ENCODE measurements around the gene COBLL1.

Gene COBLL1

GRCh38 chr2:164747140-164747539 lies 94.5 kb downstream of the COBLL1 start:
- H3K4me3 ChIP-seq (ENCODE audit: low read depth, low read length): no peak overlapping the region
- DNase-seq (ENCODE audit: low read depth, low spot score): no peak
- in situ Hi-C loops (cut with HindIII; ENCODE audit: low sequenced_read_pairs): no loop called here
- TF ChIP-seq CTCF (IDR thresholded peaks at IDR 0.05; ENCODE audit: low read depth, low read length): no peak

- DNase-seq (ENCODE audit: low read depth, low spot score): no peak
- in situ Hi-C loops (cut with HindIII; ENCODE audit: low sequenced_read_pairs): no loop called here
- H3K4me3 ChIP-seq (ENCODE audit: low read depth, low read length): no peak overlapping the region
- TF ChIP-seq CTCF (IDR thresholded peaks at IDR 0.05; ENCODE audit: low read depth, low read length): no peak
These were observed 94.9 kb downstream of the COBLL1 start for GRCh38 chr2:164746713-164747112.

GRCh38 chr2:164745012-164745797 lies 96.4 kb downstream of the COBLL1 start:
- no peak for TF ChIP-seq CTCF (IDR thresholded peaks at IDR 0.05; ENCODE audit: low read depth, low read length)
- in situ Hi-C loops (cut with HindIII; ENCODE audit: low sequenced_read_pairs): no loop called here
- H3K4me3 ChIP-seq (ENCODE audit: low read depth, low read length): no peak overlapping the region
- DNase-seq (ENCODE audit: low read depth, low spot score): peak; percentile 58

GRCh38 chr2:164742738-164743317 lies 98.8 kb downstream of the COBLL1 start:
- in situ Hi-C loops (cut with HindIII; ENCODE audit: low sequenced_read_pairs): no loop called here
- TF ChIP-seq CTCF (IDR thresholded peaks at IDR 0.05; ENCODE audit: low read depth, low read length): no peak
- no peak for DNase-seq (ENCODE audit: low read depth, low spot score)
- H3K4me3 ChIP-seq (ENCODE audit: low read depth, low read length): no peak overlapping the region

- in situ Hi-C loops (cut with HindIII; ENCODE audit: low sequenced_read_pairs): no loop called here
- DNase-seq (ENCODE audit: low read depth, low spot score): peak; percentile 79
- H3K4me3 ChIP-seq (ENCODE audit: low read depth, low read length): no peak overlapping the region
- no peak for TF ChIP-seq CTCF (IDR thresholded peaks at IDR 0.05; ENCODE audit: low read depth, low read length)
These were observed 101.7 kb downstream of the COBLL1 start for GRCh38 chr2:164739966-164740365.

GRCh38 chr2:164737612-164738081 lies 104.0 kb downstream of the COBLL1 start:
- peak; percentile 65 for DNase-seq (ENCODE audit: low read depth, low spot score)
- no peak overlapping the region for H3K4me3 ChIP-seq (ENCODE audit: low read depth, low read length)
- in situ Hi-C loops (cut with HindIII; ENCODE audit: low sequenced_read_pairs): no loop called here
- TF ChIP-seq CTCF (IDR thresholded peaks at IDR 0.05; ENCODE audit: low read depth, low read length): peak; percentile 58
